Glomerular endothelial cell (primary cell): ENCODE data around the gene CCDC200. TPM values are rescaled to one million over a fixed set of nuclear protein-coding genes. Genes with fewer than 3 reads are reported as not detected.

ENCODE experiments used
- total RNA-seq: library from RNA; depleted of rRNA; stranded (reverse); fragments of >200 nt; gene quantifications from 2 replicates; pipeline ENCODE4 v1.2.3, GENCODE V29; 2015

CCDC200 gene
- total RNA-seq, 1 donor from 2014 or later = 1.5 TPM

Other genes starting within 250 kb of the CCDC200 start
- 2.4 and 3.2 TPM in 2 replicates for gene PTGES3L, start 248.5 kb downstream of the CCDC200 start, total RNA-seq
- 8.3 and 13.5 TPM in 2 replicates for gene RUNDC1, start 248.1 kb downstream of the CCDC200 start, total RNA-seq
- 1,137 and 1,523 TPM in 2 replicates for gene RPL27, start 230.2 kb downstream of the CCDC200 start, total RNA-seq
- 31.6 and 33.4 TPM in 2 replicates for gene IFI35, start 221.8 kb downstream of the CCDC200 start, total RNA-seq
- gene VAT1, start 206.2 kb downstream of the CCDC200 start, total RNA-seq = 602 and 750 TPM in 2 replicates
- gene RND2, start 203.4 kb downstream of the CCDC200 start, total RNA-seq = 0.18 and 0.29 TPM in 2 replicates
- gene BRCA1, start 103.3 kb downstream of the CCDC200 start, total RNA-seq = 9.7 and 14.0 TPM in 2 replicates
- gene NBR1, start 57.4 kb downstream of the CCDC200 start, total RNA-seq = 60.3 and 64.4 TPM in 2 replicates
- gene TMEM106A, start 16.7 kb downstream of the CCDC200 start, total RNA-seq = 4.7 and 8.4 TPM in 2 replicates
- gene RNU2-1, start 5.4 kb upstream of the CCDC200 start, total RNA-seq = not detected in 2 replicates
- 0.97 and 2.1 TPM in 2 replicates for gene ARL4D, start 170.4 kb upstream of the CCDC200 start, total RNA-seq